Astrocyte (in vitro differentiated cells and primary cell): ENCODE measurements around the gene CACHD1. TPM values are rescaled to one million over a fixed set of nuclear protein-coding genes. Genes with fewer than 3 reads are reported as not detected.

Source experiments
- DNase-seq: peaks from one replicate; pipeline ENCODE4 v3.0.0-alpha.2; 2010; ENCODE audit warnings: low read depth
- FAIRE-seq: peaks from 2 replicates; lab custom pipeline; 2011; peaks lifted over from hg19 to GRCh38; lab: Jason Lieb, UNC
- H2AFZ ChIP-seq: 2 replicates; pipeline ENCODE4 v1.6.0; 2012; ENCODE audit warnings: low read depth, low read length, inconsistent platforms
- H3K27ac ChIP-seq: 2 replicates; pipeline ENCODE4 v1.5.1; 2011; ENCODE audit warnings: low read depth, low read length, inconsistent platforms
- H3K27me3 ChIP-seq: 2 replicates; pipeline ENCODE4 v1.6.0; 2011; ENCODE audit warnings: low read length, inconsistent platforms; ENCODE audit not compliant: insufficient read depth
- H3K36me3 ChIP-seq: 2 replicates; pipeline ENCODE4 v1.5.1; 2011; ENCODE audit warnings: low read length, inconsistent platforms; ENCODE audit not compliant: insufficient read depth
- H3K4me1 ChIP-seq: 2 replicates; pipeline ENCODE4 v1.5.1; 2011; ENCODE audit warnings: low read length, inconsistent platforms; ENCODE audit not compliant: insufficient read depth
- H3K4me2 ChIP-seq: 2 replicates; pipeline ENCODE4 v1.6.0; 2012; ENCODE audit warnings: low read length, inconsistent platforms
- H3K4me3 ChIP-seq: 2 replicates; pipeline ENCODE4 v1.5.1; 2011; ENCODE audit warnings: low read depth, mild to moderate bottlenecking, low read length, inconsistent platforms; ENCODE audit not compliant: insufficient read depth
- H3K79me2 ChIP-seq: 2 replicates; pipeline ENCODE4 v1.6.0; 2012; ENCODE audit warnings: mild to moderate bottlenecking, low read length, inconsistent platforms; ENCODE audit not compliant: insufficient read depth
- H3K9ac ChIP-seq: 2 replicates; pipeline ENCODE4 v1.6.0; 2012; ENCODE audit warnings: mild to moderate bottlenecking, low read length, inconsistent platforms
- H3K9me3 ChIP-seq: 2 replicates; pipeline ENCODE4 v1.5.1; 2012; ENCODE audit warnings: low read depth, mild to moderate bottlenecking, low read length, inconsistent platforms; ENCODE audit not compliant: insufficient read depth
- H4K20me1 ChIP-seq: 2 replicates; pipeline ENCODE4 v1.6.0; 2012; ENCODE audit warnings: low read length, inconsistent platforms; ENCODE audit not compliant: insufficient read depth
- H3K27ac Mint-ChIP-seq: one replicate; pipeline ENCODE4 v1.8.0; 2021; ENCODE audit warnings: mild to moderate bottlenecking, mixed read lengths; ENCODE audit not compliant: unreplicated experiment
- H3K27me3 Mint-ChIP-seq: one replicate; pipeline ENCODE4 v1.8.0; 2021; ENCODE audit warnings: low read depth, mixed read lengths; ENCODE audit not compliant: unreplicated experiment
- H3K36me3 Mint-ChIP-seq: one replicate; pipeline ENCODE4 v1.8.0; 2021; ENCODE audit warnings: low read depth, mixed read lengths; ENCODE audit not compliant: unreplicated experiment
- H3K4me1 Mint-ChIP-seq: one replicate; pipeline ENCODE4 v1.8.0; 2021; ENCODE audit warnings: low read depth, mixed read lengths; ENCODE audit not compliant: unreplicated experiment
- H3K4me3 Mint-ChIP-seq: one replicate; pipeline ENCODE4 v1.8.0; 2021; ENCODE audit warnings: mild to moderate bottlenecking, moderate library complexity, mixed read lengths; ENCODE audit not compliant: unreplicated experiment
- H3K9me3 Mint-ChIP-seq: one replicate; pipeline ENCODE4 v1.8.0; 2021; ENCODE audit warnings: mild to moderate bottlenecking, mixed read lengths; ENCODE audit not compliant: unreplicated experiment
- EZH2 ChIP-seq: IDR thresholded peaks from 2 replicates; pipeline ENCODE4 v1.6.1; 2012; ENCODE audit warnings: mild to moderate bottlenecking, low read length, inconsistent platforms; ENCODE audit not compliant: insufficient read depth
- total RNA-seq: library from RNA; stranded (reverse); gene quantifications from 2 replicates; pipeline ENCODE4 v1.2.1, GENCODE V29; 2021
- TF ChIP-seq, protein P1 (sequence below): IDR thresholded peaks from 2 replicates; pipeline ENCODE4 v1.5.1; 2011; ENCODE audit warnings: low read depth, mild to moderate bottlenecking, inconsistent platforms, low read length, moderate library complexity; ENCODE audit not compliant: insufficient read depth

The CACHD1 gene
- total RNA-seq, 1 donor from 2014 or later, result 21.2 TPM

GRCh38 chr1:64478594-64479470 lies 8.9 kb downstream of the CACHD1 start:
- H3K9me3 Mint-ChIP-seq, result no peaks in the 10 kb centered on the region
- peaks cover 19% of the 10 kb centered on the region for H3K79me2 ChIP-seq

GRCh38 chr1:64479874-64480273 lies 9.9 kb downstream of the CACHD1 start:
- Histone ChIP-seq H3K79me2 (peaks cover 19% of the 10 kb centered on the region), H3K27me3 (no peaks in the 10 kb centered on the region), H3K36me3 (no peaks in the 10 kb centered on the region), H3K9me3 (no peaks in the 10 kb centered on the region), H3K27ac (no peak overlapping the region), H3K4me2 (no peak overlapping the region), H3K9ac (no peak overlapping the region), H4K20me1 (peaks cover 32% of the 10 kb centered on the region), H3K4me3 (no peak overlapping the region), H3K4me1 (peaks cover 36% of the 10 kb centered on the region), H2AFZ (no peak overlapping the region)
- Mint-ChIP-seq H3K36me3 (no peaks in the 10 kb centered on the region), H3K4me1 (peaks cover 64% of the 10 kb centered on the region), H3K4me3 (no peak overlapping the region), H3K27me3 (no peaks in the 10 kb centered on the region), H3K27ac (no peak overlapping the region), H3K9me3 (no peaks in the 10 kb centered on the region)
- DNase-seq (no peak), FAIRE-seq (no peak)
- TF ChIP-seq, protein P1, sequence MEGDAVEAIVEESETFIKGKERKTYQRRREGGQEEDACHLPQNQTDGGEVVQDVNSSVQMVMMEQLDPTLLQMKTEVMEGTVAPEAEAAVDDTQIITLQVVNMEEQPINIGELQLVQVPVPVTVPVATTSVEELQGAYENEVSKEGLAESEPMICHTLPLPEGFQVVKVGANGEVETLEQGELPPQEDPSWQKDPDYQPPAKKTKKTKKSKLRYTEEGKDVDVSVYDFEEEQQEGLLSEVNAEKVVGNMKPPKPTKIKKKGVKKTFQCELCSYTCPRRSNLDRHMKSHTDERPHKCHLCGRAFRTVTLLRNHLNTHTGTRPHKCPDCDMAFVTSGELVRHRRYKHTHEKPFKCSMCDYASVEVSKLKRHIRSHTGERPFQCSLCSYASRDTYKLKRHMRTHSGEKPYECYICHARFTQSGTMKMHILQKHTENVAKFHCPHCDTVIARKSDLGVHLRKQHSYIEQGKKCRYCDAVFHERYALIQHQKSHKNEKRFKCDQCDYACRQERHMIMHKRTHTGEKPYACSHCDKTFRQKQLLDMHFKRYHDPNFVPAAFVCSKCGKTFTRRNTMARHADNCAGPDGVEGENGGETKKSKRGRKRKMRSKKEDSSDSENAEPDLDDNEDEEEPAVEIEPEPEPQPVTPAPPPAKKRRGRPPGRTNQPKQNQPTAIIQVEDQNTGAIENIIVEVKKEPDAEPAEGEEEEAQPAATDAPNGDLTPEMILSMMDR, result no peak
- no peak for TF ChIP-seq EZH2

More at GRCh38 chr1:64478594-64479470, 8.9 kb downstream of the CACHD1 start:
- Histone ChIP-seq H3K4me3 (no peak overlapping the region), H3K9ac (no peak overlapping the region), H3K36me3 (no peaks in the 10 kb centered on the region), H3K4me2 (no peak overlapping the region), H3K4me1 (peaks cover 36% of the 10 kb centered on the region), H4K20me1 (peaks cover 38% of the 10 kb centered on the region), H3K27ac (no peak overlapping the region), H3K9me3 (no peaks in the 10 kb centered on the region), H2AFZ (no peak overlapping the region), H3K27me3 (no peaks in the 10 kb centered on the region)
- Mint-ChIP-seq H3K36me3 (no peaks in the 10 kb centered on the region), H3K27ac (peak overlapping the region; percentile 13), H3K4me3 (no peak overlapping the region), H3K4me1 (peaks cover 66% of the 10 kb centered on the region), H3K27me3 (no peaks in the 10 kb centered on the region)
- FAIRE-seq, result no peak
- no peak for DNase-seq
- no peak for TF ChIP-seq EZH2
- TF ChIP-seq, protein P1, result no peak
